SK-N-SH (cell line): ENCODE measurements around the gene HACD4.

Experiments used
- FOXM1 ChIP-seq: IDR thresholded peaks from 2 replicates; pipeline ENCODE4 v1.4.0; 2012; ENCODE audit warnings: low read depth, mild to moderate bottlenecking
- GABPA ChIP-seq: IDR thresholded peaks from 2 replicates; pipeline ENCODE4 v1.4.0; 2012; ENCODE audit warnings: low read depth, mild to moderate bottlenecking
- JUND ChIP-seq: IDR thresholded peaks from 2 replicates; pipeline ENCODE4 v1.4.0; 2012
- NRF1 ChIP-seq: IDR thresholded peaks from 2 replicates; pipeline ENCODE4 v1.6.1; 2012; ENCODE audit warnings: low read depth, mild to moderate bottlenecking, low read length
- POLR2AphosphoS5 ChIP-seq: IDR thresholded peaks from 2 replicates; pipeline ENCODE4 v1.6.1; 2012; ENCODE audit warnings: low read depth, low read length
- RAD21 ChIP-seq: IDR thresholded peaks from 2 replicates; pipeline ENCODE4 v1.6.1; 2012; ENCODE audit warnings: mild to moderate bottlenecking, low read length
- RCOR1 ChIP-seq: fragments of 150-350 bp; IDR thresholded peaks from 2 replicates; pipeline ENCODE4 v1.6.1; 2017; ENCODE audit warnings: antibody characterized with exemption, low read length
- TAF1 ChIP-seq: IDR thresholded peaks from 2 replicates; pipeline ENCODE4 v1.6.1; 2012; ENCODE audit warnings: low read depth, mild to moderate bottlenecking, low read length, moderate library complexity, borderline replicate concordance
- TCF12 ChIP-seq: IDR thresholded peaks from 2 replicates; pipeline ENCODE4 v1.4.0; 2012
- TEAD4 ChIP-seq: IDR thresholded peaks from 2 replicates; pipeline ENCODE4 v1.4.0; 2012; ENCODE audit warnings: mild to moderate bottlenecking, borderline replicate concordance; ENCODE audit not compliant: insufficient read depth
- YY1 ChIP-seq: IDR thresholded peaks from 2 replicates; pipeline ENCODE4 v1.4.0; 2012; ENCODE audit warnings: low read depth, mild to moderate bottlenecking
- TF ChIP-seq, protein P1 (sequence below): fragments of 200-600 bp; sonication (generic); IDR thresholded peaks from 2 replicates; pipeline ENCODE4 v1.6.1; 2017; ENCODE audit warnings: antibody characterized with exemption, mild to moderate bottlenecking, moderate library complexity

DNA sequence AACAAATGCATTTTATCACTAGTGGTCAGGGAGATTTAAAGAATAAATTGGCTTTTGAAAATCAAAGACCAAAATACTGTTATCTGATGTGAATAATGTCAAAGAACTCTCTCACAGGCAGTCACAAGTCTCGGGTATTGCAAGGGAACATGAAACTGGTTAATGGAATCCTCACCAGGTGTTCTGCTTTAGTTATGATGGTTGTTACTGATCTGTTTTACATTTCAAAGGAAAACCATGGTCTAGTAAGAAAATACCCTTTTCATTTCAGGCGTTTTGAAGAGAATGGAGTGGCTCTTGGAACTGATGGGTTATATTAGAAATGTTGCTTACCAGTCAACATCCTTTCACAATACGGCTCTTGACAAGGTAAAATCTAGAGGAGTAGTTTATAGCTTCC lies 43.4 kb downstream of the HACD4 start:
- no peak for TF ChIP-seq TAF1
- no peak for TF ChIP-seq NRF1
- TF ChIP-seq, protein P1, sequence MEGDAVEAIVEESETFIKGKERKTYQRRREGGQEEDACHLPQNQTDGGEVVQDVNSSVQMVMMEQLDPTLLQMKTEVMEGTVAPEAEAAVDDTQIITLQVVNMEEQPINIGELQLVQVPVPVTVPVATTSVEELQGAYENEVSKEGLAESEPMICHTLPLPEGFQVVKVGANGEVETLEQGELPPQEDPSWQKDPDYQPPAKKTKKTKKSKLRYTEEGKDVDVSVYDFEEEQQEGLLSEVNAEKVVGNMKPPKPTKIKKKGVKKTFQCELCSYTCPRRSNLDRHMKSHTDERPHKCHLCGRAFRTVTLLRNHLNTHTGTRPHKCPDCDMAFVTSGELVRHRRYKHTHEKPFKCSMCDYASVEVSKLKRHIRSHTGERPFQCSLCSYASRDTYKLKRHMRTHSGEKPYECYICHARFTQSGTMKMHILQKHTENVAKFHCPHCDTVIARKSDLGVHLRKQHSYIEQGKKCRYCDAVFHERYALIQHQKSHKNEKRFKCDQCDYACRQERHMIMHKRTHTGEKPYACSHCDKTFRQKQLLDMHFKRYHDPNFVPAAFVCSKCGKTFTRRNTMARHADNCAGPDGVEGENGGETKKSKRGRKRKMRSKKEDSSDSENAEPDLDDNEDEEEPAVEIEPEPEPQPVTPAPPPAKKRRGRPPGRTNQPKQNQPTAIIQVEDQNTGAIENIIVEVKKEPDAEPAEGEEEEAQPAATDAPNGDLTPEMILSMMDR: no peak
- TF ChIP-seq RCOR1: no peak
- no peak for TF ChIP-seq YY1
- TF ChIP-seq GABPA: no peak
- TF ChIP-seq JUND: no peak
- TF ChIP-seq FOXM1: no peak
- TF ChIP-seq POLR2AphosphoS5: no peak
- TF ChIP-seq TEAD4: no peak
- no peak for TF ChIP-seq RAD21
- no peak for TF ChIP-seq TCF12
